Activated CD4-positive, alpha-beta T cell treated with anti-CD3 and anti-CD28 coated beads, Interleukin-2, amount 10 ng/mL, durations not matched to agents 24 days and 14 days (primary cell): ENCODE data around the gene ANAPC13. TPM values are rescaled to one million over a fixed set of nuclear protein-coding genes. Genes with fewer than 3 reads are reported as not detected.
A peak's percentile ranks its signal among the peaks of the same experiment; 100 is the strongest.

Experiments used
- DNase-seq: peaks from one replicate; pipeline ENCODE4 v3.0.0; 2022
- H3K27ac Mint-ChIP-seq: one replicate; pipeline ENCODE4 v1.8.0; 2022; ENCODE audit warnings: mild to moderate bottlenecking, mixed read lengths
- H3K27me3 Mint-ChIP-seq: one replicate; pipeline ENCODE4 v1.8.0; 2022; ENCODE audit warnings: mixed read lengths
- H3K36me3 Mint-ChIP-seq: one replicate; pipeline ENCODE4 v1.8.0; 2022; ENCODE audit warnings: low read depth, mild to moderate bottlenecking, mixed read lengths
- H3K4me1 Mint-ChIP-seq: one replicate; pipeline ENCODE4 v1.8.0; 2021; ENCODE audit warnings: mixed read lengths
- H3K4me3 Mint-ChIP-seq: one replicate; pipeline ENCODE4 v1.8.0; 2022; ENCODE audit warnings: mild to moderate bottlenecking, moderate library complexity, mixed read lengths
- H3K9me3 Mint-ChIP-seq: one replicate; pipeline ENCODE4 v1.8.0; 2021; ENCODE audit warnings: mixed read lengths
- intact Hi-C: fragments of 100-400 bp; cut with micrococcal nuclease; formaldehyde crosslinking; loops from one replicate; pipeline ENCODE4 v1.15.1; 2023
- total RNA-seq: library from RNA; stranded (reverse); gene quantifications from 2 replicates; pipeline ENCODE4 v1.2.3, GENCODE V29; 2022

ANAPC13 gene
- total RNA-seq, 1 donor from 2014 or later = 30.0 TPM

GRCh38 chr3:134457376-134458074 lies 28.3 kb downstream of the ANAPC13 start:
- intact Hi-C loops = no loop called here
- H3K36me3 Mint-ChIP-seq = no peaks in the 10 kb centered on the region
- no peaks in the 10 kb centered on the region for H3K9me3 Mint-ChIP-seq
- peak; percentile 28 for DNase-seq
- H3K27ac Mint-ChIP-seq = no peak overlapping the region
- peaks cover 25% of the 10 kb centered on the region for H3K27me3 Mint-ChIP-seq
- no peaks in the 10 kb centered on the region for H3K4me1 Mint-ChIP-seq
- no peak overlapping the region for H3K4me3 Mint-ChIP-seq

GRCh38 chr3:134453631-134454030 lies 32.2 kb downstream of the ANAPC13 start:
- H3K9me3 Mint-ChIP-seq = no peaks in the 10 kb centered on the region
- DNase-seq = peak; percentile 27
- intact Hi-C loops = no loop called here
- no peaks in the 10 kb centered on the region for H3K36me3 Mint-ChIP-seq
- H3K4me1 Mint-ChIP-seq = no peaks in the 10 kb centered on the region
- H3K27ac Mint-ChIP-seq = no peak overlapping the region
- H3K27me3 Mint-ChIP-seq = peaks cover 18% of the 10 kb centered on the region
- H3K4me3 Mint-ChIP-seq = no peak overlapping the region

- intact Hi-C loops = no loop called here
- peaks cover 19% of the 10 kb centered on the region for H3K27me3 Mint-ChIP-seq
These were observed 35.8 kb downstream of the ANAPC13 start for GRCh38 chr3:134449951-134450350.

GRCh38 chr3:134449277-134449676 lies 36.5 kb downstream of the ANAPC13 start:
- no peak for DNase-seq
- Mint-ChIP-seq H3K4me1 (no peaks in the 10 kb centered on the region), H3K4me3 (no peak overlapping the region), H3K27me3 (peaks cover 21% of the 10 kb centered on the region), H3K9me3 (no peaks in the 10 kb centered on the region), H3K36me3 (no peaks in the 10 kb centered on the region), H3K27ac (no peak overlapping the region)
- intact Hi-C loops = no loop called here

More at GRCh38 chr3:134449951-134450350, 35.8 kb downstream of the ANAPC13 start:
- Mint-ChIP-seq H3K36me3 (no peaks in the 10 kb centered on the region), H3K27ac (no peak overlapping the region), H3K4me3 (no peak overlapping the region), H3K4me1 (no peaks in the 10 kb centered on the region), H3K9me3 (no peaks in the 10 kb centered on the region)
- DNase-seq = no peak

GRCh38 chr3:134448664-134449063 lies 37.1 kb downstream of the ANAPC13 start:
- no peaks in the 10 kb centered on the region for H3K9me3 Mint-ChIP-seq
- H3K36me3 Mint-ChIP-seq = no peaks in the 10 kb centered on the region
- no peak overlapping the region for H3K4me3 Mint-ChIP-seq
- H3K27me3 Mint-ChIP-seq = peaks cover 20% of the 10 kb centered on the region
- no peaks in the 10 kb centered on the region for H3K4me1 Mint-ChIP-seq
- DNase-seq = no peak
- intact Hi-C loops = no loop called here
- H3K27ac Mint-ChIP-seq = no peak overlapping the region

DNA sequence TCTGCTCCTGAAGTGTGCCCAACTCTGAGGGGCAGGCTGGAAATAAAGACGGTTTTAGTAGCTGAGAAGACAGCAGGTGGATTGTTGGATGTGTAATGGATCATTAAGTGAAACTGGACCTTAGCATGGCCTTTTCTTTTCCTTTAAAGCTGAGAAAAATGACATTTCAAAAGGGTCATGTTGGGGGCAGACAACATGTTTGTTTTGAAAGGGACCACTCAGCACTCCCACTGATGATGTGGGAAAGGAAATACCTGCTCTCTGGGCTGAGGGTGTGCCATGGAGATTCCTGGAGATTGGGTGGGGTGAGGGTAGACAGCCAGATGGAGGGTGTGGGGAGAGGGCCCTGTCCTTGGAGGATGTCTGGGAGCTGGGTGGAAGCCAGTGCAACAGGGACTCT lies 38.4 kb downstream of the ANAPC13 start:
- Mint-ChIP-seq H3K9me3 (no peaks in the 10 kb centered on the region), H3K36me3 (no peaks in the 10 kb centered on the region), H3K4me3 (no peak overlapping the region), H3K27me3 (peaks cover 11% of the 10 kb centered on the region), H3K27ac (no peak overlapping the region), H3K4me1 (no peaks in the 10 kb centered on the region)
- DNase-seq = no peak
- intact Hi-C loops = no loop called here

GRCh38 chr3:134446800-134447199 lies 39.0 kb downstream of the ANAPC13 start:
- Mint-ChIP-seq H3K27me3 (peaks cover 10% of the 10 kb centered on the region), H3K4me3 (no peak overlapping the region), H3K36me3 (no peaks in the 10 kb centered on the region), H3K27ac (no peak overlapping the region), H3K4me1 (no peaks in the 10 kb centered on the region), H3K9me3 (no peaks in the 10 kb centered on the region)
- no peak for DNase-seq
- intact Hi-C loops = no loop called here

- H3K4me3 Mint-ChIP-seq = no peak overlapping the region
- H3K4me1 Mint-ChIP-seq = no peaks in the 10 kb centered on the region
- intact Hi-C loops = no loop called here
- H3K27me3 Mint-ChIP-seq = peaks cover 13% of the 10 kb centered on the region
- H3K27ac Mint-ChIP-seq = no peak overlapping the region
- no peak for DNase-seq
- H3K36me3 Mint-ChIP-seq = no peaks in the 10 kb centered on the region
- H3K9me3 Mint-ChIP-seq = no peaks in the 10 kb centered on the region
These were observed 40.1 kb downstream of the ANAPC13 start for GRCh38 chr3:134445636-134446035.

DNA sequence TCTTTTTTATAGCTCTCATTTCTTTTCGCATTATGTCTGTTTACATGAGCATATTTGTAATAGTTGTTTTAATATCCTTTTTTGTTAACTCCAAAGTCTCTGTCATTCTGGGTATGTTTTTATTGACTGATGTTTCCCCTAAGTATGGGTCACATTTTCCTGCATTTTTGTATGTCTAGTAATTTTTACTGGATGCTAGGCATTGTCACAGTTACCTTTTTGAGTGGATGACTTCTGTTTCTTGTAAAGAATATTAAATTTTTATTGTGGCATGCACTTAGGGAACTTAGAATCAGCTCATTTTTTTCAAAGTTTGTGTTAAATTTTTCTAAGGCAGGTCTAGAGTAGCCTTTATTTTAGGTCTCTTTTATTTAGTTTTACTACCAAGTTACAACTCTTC lies 40.7 kb downstream of the ANAPC13 start:
- Mint-ChIP-seq H3K27me3 (peaks cover 13% of the 10 kb centered on the region), H3K27ac (no peak overlapping the region), H3K4me3 (no peak overlapping the region), H3K4me1 (no peaks in the 10 kb centered on the region), H3K9me3 (no peaks in the 10 kb centered on the region), H3K36me3 (no peaks in the 10 kb centered on the region)
- intact Hi-C loops = no loop called here
- DNase-seq = no peak

- Mint-ChIP-seq H3K27ac (no peak overlapping the region), H3K9me3 (no peaks in the 10 kb centered on the region), H3K4me3 (no peak overlapping the region), H3K27me3 (peaks cover 23% of the 10 kb centered on the region), H3K36me3 (no peaks in the 10 kb centered on the region), H3K4me1 (no peaks in the 10 kb centered on the region)
- no peak for DNase-seq
- intact Hi-C loops = no loop called here
These were observed 44.0 kb downstream of the ANAPC13 start for GRCh38 chr3:134441821-134442220.

- Mint-ChIP-seq H3K4me3 (no peak overlapping the region), H3K27me3 (peaks cover 23% of the 10 kb centered on the region), H3K27ac (no peak overlapping the region), H3K4me1 (no peaks in the 10 kb centered on the region), H3K36me3 (no peaks in the 10 kb centered on the region), H3K9me3 (no peaks in the 10 kb centered on the region)
- intact Hi-C loops = no loop called here
- DNase-seq = no peak
These were observed 44.5 kb downstream of the ANAPC13 start for GRCh38 chr3:134441321-134441720.

DNA sequence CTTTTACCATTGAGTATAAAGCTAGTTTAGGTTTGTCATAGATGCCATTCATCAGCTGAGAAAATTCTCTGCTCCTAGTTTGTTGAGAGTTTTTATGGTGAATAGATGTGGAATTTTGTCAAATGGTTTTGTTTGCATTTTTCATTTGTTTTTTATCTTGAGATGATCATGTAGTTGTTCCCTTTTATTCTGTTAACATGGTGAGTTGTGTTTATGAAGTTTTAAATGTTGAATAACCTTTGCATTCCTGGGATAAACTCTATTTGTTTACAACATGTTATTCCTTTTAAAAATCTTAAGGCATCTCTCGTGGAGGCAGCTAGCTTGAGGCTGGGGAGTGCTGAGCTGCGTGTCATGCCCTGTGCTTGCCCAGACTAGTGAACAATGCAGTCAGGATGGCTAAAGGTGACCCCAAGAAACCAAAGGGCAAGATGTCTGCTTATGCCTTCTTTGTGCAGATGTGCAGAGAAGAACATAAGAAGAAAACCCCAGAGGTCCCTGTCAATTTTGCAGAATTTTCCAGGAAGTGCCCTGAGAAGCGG lies 48.5 kb downstream of the ANAPC13 start:
- no peak overlapping the region for H3K27ac Mint-ChIP-seq
- no peaks in the 10 kb centered on the region for H3K9me3 Mint-ChIP-seq
- H3K27me3 Mint-ChIP-seq = peaks cover 26% of the 10 kb centered on the region
- H3K4me1 Mint-ChIP-seq = no peaks in the 10 kb centered on the region
- intact Hi-C loops = no loop called here
- no peak overlapping the region for H3K4me3 Mint-ChIP-seq
- peak; percentile 30 for DNase-seq
- H3K36me3 Mint-ChIP-seq = no peaks in the 10 kb centered on the region

- intact Hi-C loops = no loop called here
- Mint-ChIP-seq H3K4me1 (no peaks in the 10 kb centered on the region), H3K9me3 (no peaks in the 10 kb centered on the region), H3K27ac (no peak overlapping the region), H3K4me3 (no peak overlapping the region), H3K36me3 (no peaks in the 10 kb centered on the region), H3K27me3 (peaks cover 22% of the 10 kb centered on the region)
- peak; percentile 39 for DNase-seq
These were observed 53.5 kb downstream of the ANAPC13 start for GRCh38 chr3:134432236-134432635.

- no peak overlapping the region for H3K4me3 Mint-ChIP-seq
- DNase-seq = peak; percentile 44
- H3K4me1 Mint-ChIP-seq = no peaks in the 10 kb centered on the region
- H3K27ac Mint-ChIP-seq = no peak overlapping the region
- H3K27me3 Mint-ChIP-seq = peaks cover 19% of the 10 kb centered on the region
- intact Hi-C loops = no loop called here
- no peaks in the 10 kb centered on the region for H3K9me3 Mint-ChIP-seq
- no peaks in the 10 kb centered on the region for H3K36me3 Mint-ChIP-seq
These were observed 54.8 kb downstream of the ANAPC13 start for GRCh38 chr3:134430950-134431445.

DNA sequence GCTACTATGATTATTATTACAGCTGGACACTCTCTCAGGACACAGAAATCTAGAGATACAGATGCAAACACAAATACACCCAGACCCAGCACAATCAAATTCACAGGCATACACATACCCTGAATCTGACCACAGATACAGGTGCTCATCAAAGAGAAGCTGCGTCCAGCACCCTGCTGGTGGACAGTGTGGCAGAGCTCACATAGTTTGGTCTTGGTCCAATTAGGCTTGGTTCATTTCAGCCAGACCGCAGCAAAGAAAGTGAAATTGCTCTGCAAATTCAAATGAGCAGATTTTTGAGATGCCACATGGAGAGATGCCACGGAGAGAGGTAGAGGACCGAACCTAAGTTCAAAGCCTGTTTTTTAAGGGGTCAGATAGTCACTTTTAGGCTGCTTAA lies 55.6 kb downstream of the ANAPC13 start:
- DNase-seq = no peak
- intact Hi-C loops = no loop called here
- Mint-ChIP-seq H3K9me3 (no peaks in the 10 kb centered on the region), H3K27me3 (peaks cover 19% of the 10 kb centered on the region), H3K36me3 (no peaks in the 10 kb centered on the region), H3K4me1 (no peaks in the 10 kb centered on the region), H3K27ac (no peak overlapping the region), H3K4me3 (no peak overlapping the region)
